WTC11 (cell line): ENCODE data around the gene FBRS. TPM values are rescaled to one million over a fixed set of nuclear protein-coding genes. Genes with fewer than 3 reads are reported as not detected.

ENCODE experiments used
- ATAC-seq: fragments of 200-7000 bp; cut with Tn5 transposase; 2 replicates; pipeline ENCODE4 v1.10.0; 2021; ENCODE audit warnings: mild to moderate bottlenecking, moderate library complexity
- CTCF ChIA-PET: fragments of 300-600 bp; sonication (Branson Sonifier 250); formaldehyde crosslinking; loops from one replicate; lab custom pipeline; 2021; ENCODE audit warnings: antibody characterized with exemption; lab: Charles Lee
- POLR2A ChIA-PET: fragments of 350-600 bp; sonication (Branson Sonifier 250); formaldehyde crosslinking; loops from one replicate; lab custom pipeline; 2021; ENCODE audit warnings: antibody characterized with exemption; lab: Charles Lee
- DNase-seq: peaks from one replicate; pipeline ENCODE4 v3.0.0; 2021; ENCODE audit warnings: low spot score
- H3K27ac Mint-ChIP-seq: 2 replicates; pipeline ENCODE4 v1.8.0; 2021; ENCODE audit warnings: mixed read lengths
- H3K27me3 Mint-ChIP-seq: 2 replicates; pipeline ENCODE4 v1.8.0; 2021; ENCODE audit warnings: low read depth, mild to moderate bottlenecking, moderate library complexity, mixed read lengths
- H3K36me3 Mint-ChIP-seq: 2 replicates; pipeline ENCODE4 v1.8.0; 2021; ENCODE audit warnings: mixed read lengths
- H3K4me1 Mint-ChIP-seq: 2 replicates; pipeline ENCODE4 v1.8.0; 2022; ENCODE audit warnings: mixed read lengths
- H3K4me3 Mint-ChIP-seq: 2 replicates; pipeline ENCODE4 v1.8.0; 2021; ENCODE audit warnings: mild to moderate bottlenecking, moderate library complexity, mixed read lengths
- H3K9me3 Mint-ChIP-seq: 2 replicates; pipeline ENCODE4 v1.8.0; 2021; ENCODE audit warnings: mixed read lengths
- FOXK1 ChIP-seq: sonication (generic); formaldehyde crosslinking; IDR thresholded peaks from 2 replicates; pipeline ENCODE4 v1.8.0; 2022; ENCODE audit warnings: mild to moderate bottlenecking, moderate library complexity, missing genetic modification reagents
- FOXP1 ChIP-seq: sonication (generic); formaldehyde crosslinking; IDR thresholded peaks from 2 replicates; pipeline ENCODE4 v1.8.0; 2022; ENCODE audit warnings: missing genetic modification reagents, mild to moderate bottlenecking, moderate library complexity, borderline replicate concordance
- GRHL2 ChIP-seq: fragments of 250-450 bp; sonication (Bioruptor Pico); IDR thresholded peaks from 2 replicates; pipeline ENCODE4 v1.8.0; 2022; ENCODE audit warnings: mild to moderate bottlenecking, moderate library complexity; ENCODE audit not compliant: insufficient replicate concordance, severe bottlenecking
- HMGA2 ChIP-seq: fragments of 250-450 bp; sonication (Bioruptor Pico); IDR thresholded peaks from 2 replicates; pipeline ENCODE4 v1.4.0; 2021; ENCODE audit warnings: mild to moderate bottlenecking, moderate library complexity
- IRF2 ChIP-seq: sonication (generic); formaldehyde crosslinking; IDR thresholded peaks from 2 replicates; pipeline ENCODE4 v1.8.0; 2022; ENCODE audit warnings: low read depth, missing genetic modification reagents, borderline replicate concordance
- JAZF1 ChIP-seq: fragments of 250-450 bp; sonication (Bioruptor Pico); IDR thresholded peaks from 2 replicates; pipeline ENCODE4 v1.9.0; 2021; ENCODE audit warnings: moderate library complexity, mild to moderate bottlenecking, inconsistent platforms
- NFYB ChIP-seq: sonication (generic); formaldehyde crosslinking; conservative IDR thresholded peaks from 2 replicates; pipeline ENCODE4 v1.8.0; 2022; ENCODE audit warnings: low read depth, missing genetic modification reagents
- NR2C2 ChIP-seq: sonication (generic); formaldehyde crosslinking; IDR thresholded peaks from 2 replicates; pipeline ENCODE4 v1.8.0; 2022; ENCODE audit warnings: mild to moderate bottlenecking, missing genetic modification reagents
- OVOL2 ChIP-seq: fragments of 250-450 bp; sonication (Bioruptor Pico); IDR thresholded peaks from 2 replicates; pipeline ENCODE4 v1.9.0; 2021; ENCODE audit warnings: mild to moderate bottlenecking, borderline replicate concordance
- RORB ChIP-seq: fragments of 250-450 bp; sonication (Bioruptor Pico); IDR thresholded peaks from 2 replicates; pipeline ENCODE4 v1.9.0; 2021; ENCODE audit warnings: mild to moderate bottlenecking
- TCF7 ChIP-seq: sonication (generic); formaldehyde crosslinking; IDR thresholded peaks from 2 replicates; pipeline ENCODE4 v1.8.0; 2022; ENCODE audit warnings: mild to moderate bottlenecking, low read depth, missing genetic modification reagents, moderate library complexity
- total RNA-seq: library from RNA; stranded (reverse); gene quantifications from 3 replicates; pipeline ENCODE4 v1.2.3, GENCODE V29; 2021
- TF ChIP-seq, protein P1 (sequence below): sonication (generic); formaldehyde crosslinking; IDR thresholded peaks from 2 replicates; pipeline ENCODE4 v1.8.1; 2023; ENCODE audit warnings: mild to moderate bottlenecking, missing genetic modification reagents
- TF ChIP-seq, protein P2 (sequence below): fragments of 250-450 bp; sonication (Bioruptor Pico); IDR thresholded peaks from 2 replicates; pipeline ENCODE4 v1.9.0; 2021; ENCODE audit warnings: mild to moderate bottlenecking
- TF ChIP-seq, protein P3 (sequence below): fragments of 250-450 bp; sonication (Bioruptor Pico); IDR thresholded peaks from 2 replicates; pipeline ENCODE4 v1.9.0; 2021; ENCODE audit warnings: moderate library complexity, mild to moderate bottlenecking, inconsistent platforms, borderline replicate concordance
- TF ChIP-seq, protein P4 (sequence below): sonication (generic); formaldehyde crosslinking; IDR thresholded peaks from 2 replicates; pipeline ENCODE4 v1.8.1; 2022; ENCODE audit warnings: missing genetic modification reagents, borderline replicate concordance
- TF ChIP-seq, protein P5 (sequence below): sonication (generic); formaldehyde crosslinking; conservative IDR thresholded peaks from 2 replicates; pipeline ENCODE4 v1.8.1; 2022; ENCODE audit warnings: mild to moderate bottlenecking, missing genetic modification reagents
- TF ChIP-seq, protein P6 (sequence below): sonication (generic); formaldehyde crosslinking; IDR thresholded peaks from 2 replicates; pipeline ENCODE4 v1.8.0; 2022; ENCODE audit warnings: mild to moderate bottlenecking, missing genetic modification reagents
- TF ChIP-seq, protein P7 (sequence below): sonication (generic); formaldehyde crosslinking; IDR thresholded peaks from 2 replicates; pipeline ENCODE4 v1.8.1; 2022; ENCODE audit warnings: low read depth, mild to moderate bottlenecking, moderate library complexity, missing genetic modification reagents, borderline replicate concordance

The FBRS gene
- total RNA-seq, 1 experiment from 2014 or later, result 23.2 TPM

DNA sequence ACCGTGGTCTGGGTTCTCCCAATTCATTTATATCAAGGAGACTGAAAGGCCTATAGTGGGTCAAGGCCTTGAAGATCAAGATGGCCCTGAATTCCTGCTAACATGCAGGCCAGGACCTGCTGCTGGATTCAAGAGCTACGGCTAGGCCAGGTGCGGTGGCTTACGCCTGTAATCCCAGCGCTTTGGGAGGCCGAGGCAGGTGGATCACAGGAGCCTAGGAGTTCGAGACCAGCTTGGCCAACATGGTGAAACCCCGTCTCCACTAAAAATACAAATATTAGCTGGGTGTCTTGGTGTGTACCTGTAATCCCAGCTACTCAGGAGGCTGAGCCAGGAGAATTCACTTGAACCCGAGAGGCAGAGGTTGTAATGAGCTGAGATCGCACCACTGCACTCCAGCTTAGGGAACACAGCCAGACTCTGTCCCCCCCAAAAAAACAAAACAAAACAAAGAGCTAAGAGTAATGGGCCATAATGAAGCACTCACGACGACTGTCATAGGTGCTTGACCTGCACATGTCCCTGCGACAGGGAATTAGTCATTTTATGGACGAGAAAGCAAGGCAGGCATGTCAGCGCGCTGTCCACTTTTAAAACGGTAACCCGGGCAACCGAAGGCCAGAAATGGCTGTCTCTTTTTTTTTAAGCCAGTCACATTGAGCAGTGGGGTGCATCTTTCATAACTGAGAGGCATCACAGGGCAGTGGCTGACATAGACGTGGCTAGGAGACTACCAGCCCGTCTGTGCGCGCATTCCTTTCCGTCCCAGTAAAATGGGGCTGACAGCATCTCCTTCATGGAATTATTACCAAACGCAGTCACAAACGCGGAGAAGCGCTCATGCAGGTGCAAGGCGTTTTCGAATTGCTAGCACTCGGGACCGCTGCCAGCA lies 1.0 kb upstream of the FBRS start:
- H3K27me3 Mint-ChIP-seq, result peaks cover 38% of the 10 kb centered on the region
- DNase-seq, result no peak
- no peak for ATAC-seq
- H3K36me3 Mint-ChIP-seq, result peaks cover 8% of the 10 kb centered on the region
- CTCF ChIA-PET, result interaction anchor here (1.0 to 1.3 kb wide), 4 partner anchors 19 to 227 kb away, joined by 3 to 5 read pairs (median 3); partner anchors contain the start of gene DCTPP1
- no peaks in the 10 kb centered on the region for H3K9me3 Mint-ChIP-seq
- POLR2A ChIA-PET, result no interaction called here
- H3K4me3 Mint-ChIP-seq, result peak overlapping the region; percentile 74
- no peak for TF ChIP-seq FOXK1
- TF ChIP-seq IRF2 (CRISPR knock-in tag), result no peak
- TF ChIP-seq FOXP1 (CRISPR knock-in tag), result no peak
- peaks cover 16% of the 10 kb centered on the region for H3K4me1 Mint-ChIP-seq
- no peak overlapping the region for H3K27ac Mint-ChIP-seq

DNA sequence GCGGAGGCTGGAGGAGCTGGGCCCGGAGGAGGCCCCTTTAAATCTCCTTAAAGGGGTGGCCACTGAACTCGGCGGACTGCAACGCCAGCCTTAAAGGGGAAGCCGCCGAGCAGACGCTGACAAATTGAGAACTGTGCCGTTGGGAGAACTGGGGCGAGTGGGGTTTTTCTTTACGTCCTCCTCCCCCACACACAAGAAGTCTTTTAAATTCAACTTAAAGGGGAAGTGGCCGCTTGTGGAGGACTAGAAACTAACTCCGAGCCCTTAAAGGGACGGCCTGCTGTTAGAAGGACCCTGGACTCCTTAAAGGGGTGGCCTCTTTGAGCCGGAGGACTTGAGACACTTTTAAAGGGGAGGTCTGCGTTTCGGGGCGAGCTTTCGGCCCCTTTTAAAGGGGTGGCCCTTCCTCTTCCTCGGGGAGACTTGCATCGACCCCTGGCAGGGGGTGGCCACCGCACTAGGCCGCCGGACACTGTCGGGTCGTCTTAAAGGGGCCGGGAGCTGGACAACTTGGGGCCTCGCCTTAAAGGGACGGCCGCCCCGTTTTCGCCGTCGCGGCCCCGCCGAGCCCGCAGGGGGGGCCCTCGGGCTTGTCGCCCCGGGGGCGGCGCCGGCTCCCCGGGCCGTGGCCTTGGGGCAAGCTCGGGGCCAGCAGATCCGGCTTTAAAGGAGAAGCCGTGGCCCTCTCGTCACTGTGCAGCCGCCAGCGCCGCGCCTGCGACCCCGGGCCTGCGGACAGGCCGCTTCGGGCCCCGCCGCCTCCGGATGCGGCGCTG lies 688 bp downstream of the FBRS start:
- peaks cover 44% of the 10 kb centered on the region for H3K27me3 Mint-ChIP-seq

DNA sequence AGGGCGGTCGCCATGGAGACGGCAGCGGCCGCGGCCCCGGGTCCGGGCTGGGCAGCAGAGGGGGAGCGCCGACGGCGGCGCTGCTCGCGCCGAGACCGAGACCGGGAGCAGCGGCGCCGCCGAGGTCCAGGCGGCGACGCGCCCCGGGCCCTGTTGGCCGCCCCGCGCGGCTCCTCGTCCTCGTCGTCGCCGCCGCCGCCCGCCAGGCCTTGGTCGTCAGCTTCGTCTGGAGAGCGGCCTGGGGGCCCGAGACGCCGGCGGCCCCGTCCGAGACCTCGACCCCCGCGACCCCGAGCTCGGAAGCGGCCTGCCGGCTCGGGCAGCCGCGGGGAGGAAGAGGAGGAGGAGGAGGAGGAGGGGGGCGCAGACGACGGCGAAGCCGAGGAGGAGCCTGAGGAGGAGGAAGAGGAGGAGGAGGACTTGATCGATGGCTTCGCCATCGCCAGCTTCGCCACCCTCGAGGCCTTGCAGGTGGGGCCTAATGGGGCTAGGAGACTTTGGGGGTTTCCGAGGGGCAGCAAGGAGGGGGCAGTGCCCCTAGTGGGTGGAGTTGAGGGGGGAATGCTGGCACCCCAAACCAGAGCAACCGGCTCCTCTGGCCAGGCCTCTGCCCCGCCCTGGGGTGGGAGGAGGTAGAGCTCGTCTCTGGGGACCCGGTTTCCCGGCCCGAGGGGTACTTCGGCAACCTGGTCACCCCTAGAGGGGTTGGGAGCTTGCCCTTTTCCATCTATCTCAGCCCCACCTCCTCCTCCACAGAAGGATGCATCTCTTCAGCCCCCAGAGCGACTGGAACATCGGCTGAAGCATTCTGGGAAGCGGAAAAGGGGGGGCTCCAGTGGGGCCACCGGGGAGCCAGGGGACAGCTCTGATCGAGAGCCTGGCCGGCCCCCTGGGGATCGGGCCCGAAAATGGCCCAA lies 1.5 kb downstream of the FBRS start:
- CTCF ChIA-PET, result interaction anchor here (1.0 to 2.3 kb wide), 11 partner anchors 9 to 568 kb away, joined by 3 to 36 read pairs (median 5); partner anchors contain the start of genes DCTPP1, PHKG2, PRR14 and TBX6
- Mint-ChIP-seq H3K27ac (no peak overlapping the region), H3K9me3 (no peaks in the 10 kb centered on the region), H3K4me1 (peaks cover 9% of the 10 kb centered on the region), H3K27me3 (peaks cover 45% of the 10 kb centered on the region), H3K4me3 (peak overlapping the region; percentile 59), H3K36me3 (peaks cover 21% of the 10 kb centered on the region)
- ATAC-seq (no peak), DNase-seq (no peak)
- POLR2A ChIA-PET, result interaction anchor here (0.8 to 1.5 kb wide), 6 partner anchors 18 to 118 kb away, joined by 3 to 7 read pairs (median 3); partner anchors contain the start of genes PHKG2 and SRCAP
- TF ChIP-seq, protein P1, sequence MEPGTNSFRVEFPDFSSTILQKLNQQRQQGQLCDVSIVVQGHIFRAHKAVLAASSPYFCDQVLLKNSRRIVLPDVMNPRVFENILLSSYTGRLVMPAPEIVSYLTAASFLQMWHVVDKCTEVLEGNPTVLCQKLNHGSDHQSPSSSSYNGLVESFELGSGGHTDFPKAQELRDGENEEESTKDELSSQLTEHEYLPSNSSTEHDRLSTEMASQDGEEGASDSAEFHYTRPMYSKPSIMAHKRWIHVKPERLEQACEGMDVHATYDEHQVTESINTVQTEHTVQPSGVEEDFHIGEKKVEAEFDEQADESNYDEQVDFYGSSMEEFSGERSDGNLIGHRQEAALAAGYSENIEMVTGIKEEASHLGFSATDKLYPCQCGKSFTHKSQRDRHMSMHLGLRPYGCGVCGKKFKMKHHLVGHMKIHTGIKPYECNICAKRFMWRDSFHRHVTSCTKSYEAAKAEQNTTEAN (CRISPR knock-in tag), result no peak
- TF ChIP-seq, protein P2, sequence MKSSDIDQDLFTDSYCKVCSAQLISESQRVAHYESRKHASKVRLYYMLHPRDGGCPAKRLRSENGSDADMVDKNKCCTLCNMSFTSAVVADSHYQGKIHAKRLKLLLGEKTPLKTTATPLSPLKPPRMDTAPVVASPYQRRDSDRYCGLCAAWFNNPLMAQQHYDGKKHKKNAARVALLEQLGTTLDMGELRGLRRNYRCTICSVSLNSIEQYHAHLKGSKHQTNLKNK, result no peak
- TF ChIP-seq, protein P3, sequence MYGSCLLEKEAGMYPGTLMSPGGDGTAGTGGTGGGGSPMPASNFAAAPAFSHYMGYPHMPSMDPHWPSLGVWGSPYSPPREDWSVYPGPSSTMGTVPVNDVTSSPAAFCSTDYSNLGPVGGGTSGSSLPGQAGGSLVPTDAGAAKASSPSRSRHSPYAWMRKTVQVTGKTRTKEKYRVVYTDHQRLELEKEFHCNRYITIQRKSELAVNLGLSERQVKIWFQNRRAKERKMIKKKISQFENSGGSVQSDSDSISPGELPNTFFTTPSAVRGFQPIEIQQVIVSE, result no peak
- TF ChIP-seq GRHL2 (no peak), TCF7 (CRISPR knock-in tag) (no peak), NR2C2 (no peak), JAZF1 (CRISPR knock-in tag) (no peak), IRF2 (CRISPR knock-in tag) (no peak), RORB (CRISPR knock-in tag) (no peak), OVOL2 (CRISPR knock-in tag) (no peak)
- TF ChIP-seq, protein P4, sequence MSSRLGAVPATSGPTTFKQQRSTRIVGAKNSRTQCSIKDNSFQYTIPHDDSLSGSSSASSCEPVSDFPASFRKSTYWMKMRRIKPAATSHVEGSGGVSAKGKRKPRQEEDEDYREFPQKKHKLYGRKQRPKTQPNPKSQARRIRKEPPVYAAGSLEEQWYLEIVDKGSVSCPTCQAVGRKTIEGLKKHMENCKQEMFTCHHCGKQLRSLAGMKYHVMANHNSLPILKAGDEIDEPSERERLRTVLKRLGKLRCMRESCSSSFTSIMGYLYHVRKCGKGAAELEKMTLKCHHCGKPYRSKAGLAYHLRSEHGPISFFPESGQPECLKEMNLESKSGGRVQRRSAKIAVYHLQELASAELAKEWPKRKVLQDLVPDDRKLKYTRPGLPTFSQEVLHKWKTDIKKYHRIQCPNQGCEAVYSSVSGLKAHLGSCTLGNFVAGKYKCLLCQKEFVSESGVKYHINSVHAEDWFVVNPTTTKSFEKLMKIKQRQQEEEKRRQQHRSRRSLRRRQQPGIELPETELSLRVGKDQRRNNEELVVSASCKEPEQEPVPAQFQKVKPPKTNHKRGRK (CRISPR knock-in tag), result no peak
- TF ChIP-seq, protein P5, sequence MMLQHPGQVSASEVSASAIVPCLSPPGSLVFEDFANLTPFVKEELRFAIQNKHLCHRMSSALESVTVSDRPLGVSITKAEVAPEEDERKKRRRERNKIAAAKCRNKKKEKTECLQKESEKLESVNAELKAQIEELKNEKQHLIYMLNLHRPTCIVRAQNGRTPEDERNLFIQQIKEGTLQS (CRISPR knock-in tag), result no peak
- TF ChIP-seq, protein P6, sequence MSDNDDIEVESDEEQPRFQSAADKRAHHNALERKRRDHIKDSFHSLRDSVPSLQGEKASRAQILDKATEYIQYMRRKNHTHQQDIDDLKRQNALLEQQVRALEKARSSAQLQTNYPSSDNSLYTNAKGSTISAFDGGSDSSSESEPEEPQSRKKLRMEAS (CRISPR knock-in tag), result 0 out of 2 replicates have a peak, but pooled peaks have one; percentile 30
- TF ChIP-seq, protein P7, sequence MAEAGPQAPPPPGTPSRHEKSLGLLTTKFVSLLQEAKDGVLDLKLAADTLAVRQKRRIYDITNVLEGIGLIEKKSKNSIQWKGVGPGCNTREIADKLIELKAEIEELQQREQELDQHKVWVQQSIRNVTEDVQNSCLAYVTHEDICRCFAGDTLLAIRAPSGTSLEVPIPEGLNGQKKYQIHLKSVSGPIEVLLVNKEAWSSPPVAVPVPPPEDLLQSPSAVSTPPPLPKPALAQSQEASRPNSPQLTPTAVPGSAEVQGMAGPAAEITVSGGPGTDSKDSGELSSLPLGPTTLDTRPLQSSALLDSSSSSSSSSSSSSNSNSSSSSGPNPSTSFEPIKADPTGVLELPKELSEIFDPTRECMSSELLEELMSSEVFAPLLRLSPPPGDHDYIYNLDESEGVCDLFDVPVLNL (CRISPR knock-in tag), result no peak

More for the DNA sequence above, 688 bp downstream of the FBRS start:
- Mint-ChIP-seq H3K4me3 (peak overlapping the region; percentile 96), H3K27ac (peak overlapping the region; percentile 99), H3K9me3 (no peaks in the 10 kb centered on the region), H3K36me3 (peaks cover 21% of the 10 kb centered on the region), H3K4me1 (peaks cover 9% of the 10 kb centered on the region)
- TF ChIP-seq, protein P2, result no peak
- TF ChIP-seq HMGA2 (CRISPR knock-in tag), result 0 out of 2 replicates have a peak, but pooled peaks have one; percentile 9
- no peak for TF ChIP-seq NFYB (CRISPR knock-in tag)
- DNase-seq (peak; percentile 75), ATAC-seq (peak; percentile 3)
- POLR2A ChIA-PET, result interaction anchor here (0.5 to 1.5 kb wide), 10 partner anchors 9 to 403 kb away, joined by 3 to 7 read pairs (median 4); partner anchors contain the start of genes PHKG2, PRR14 and SRCAP
- CTCF ChIA-PET, result interaction anchor here (0.6 to 2.3 kb wide), 21 partner anchors 8 to 567 kb away, joined by 3 to 36 read pairs (median 5); partner anchors contain the start of genes DCTPP1, PHKG2, PRR14 and TBX6
